Osteocyte (in vitro differentiated cells): Measurements from ENCODE around the gene PPIL6. TPM values are rescaled to one million over a fixed set of nuclear protein-coding genes. Genes with fewer than 3 reads are reported as not detected.

Experiments
- DNase-seq: peaks from one replicate; pipeline ENCODE4 v3.0.0; 2021; ENCODE audit warnings: mixed read lengths; ENCODE audit not compliant: unreplicated experiment; ENCODE audit errors: extremely low spot score
- H3K27ac Mint-ChIP-seq: one replicate; pipeline ENCODE4 v1.8.0; 2021; ENCODE audit warnings: mild to moderate bottlenecking, mixed read lengths; ENCODE audit not compliant: unreplicated experiment
- H3K27me3 Mint-ChIP-seq: one replicate; pipeline ENCODE4 v1.8.0; 2021; ENCODE audit warnings: mixed read lengths; ENCODE audit not compliant: unreplicated experiment
- H3K36me3 Mint-ChIP-seq: one replicate; pipeline ENCODE4 v1.8.0; 2021; ENCODE audit warnings: mixed read lengths; ENCODE audit not compliant: unreplicated experiment
- H3K4me1 Mint-ChIP-seq: one replicate; pipeline ENCODE4 v1.8.0; 2021; ENCODE audit warnings: mixed read lengths; ENCODE audit not compliant: unreplicated experiment
- H3K4me3 Mint-ChIP-seq: one replicate; pipeline ENCODE4 v1.8.0; 2021; ENCODE audit warnings: mild to moderate bottlenecking, moderate library complexity, mixed read lengths; ENCODE audit not compliant: unreplicated experiment
- H3K9me3 Mint-ChIP-seq: one replicate; pipeline ENCODE4 v1.8.0; 2021; ENCODE audit warnings: mixed read lengths; ENCODE audit not compliant: unreplicated experiment
- total RNA-seq: library from RNA; stranded (reverse); gene quantifications from 2 replicates; pipeline ENCODE4 v1.2.1, GENCODE V29; 2021
- TF ChIP-seq, protein P1 (sequence below): fragments of 200-600 bp; sonication (generic); IDR thresholded peaks from 2 replicates; pipeline ENCODE4 v1.5.0; 2021; ENCODE audit warnings: antibody characterized with exemption, mild to moderate bottlenecking, moderate library complexity

The PPIL6 gene
- total RNA-seq, 1 donor from 2014 or later, result 1.9 TPM

DNA sequence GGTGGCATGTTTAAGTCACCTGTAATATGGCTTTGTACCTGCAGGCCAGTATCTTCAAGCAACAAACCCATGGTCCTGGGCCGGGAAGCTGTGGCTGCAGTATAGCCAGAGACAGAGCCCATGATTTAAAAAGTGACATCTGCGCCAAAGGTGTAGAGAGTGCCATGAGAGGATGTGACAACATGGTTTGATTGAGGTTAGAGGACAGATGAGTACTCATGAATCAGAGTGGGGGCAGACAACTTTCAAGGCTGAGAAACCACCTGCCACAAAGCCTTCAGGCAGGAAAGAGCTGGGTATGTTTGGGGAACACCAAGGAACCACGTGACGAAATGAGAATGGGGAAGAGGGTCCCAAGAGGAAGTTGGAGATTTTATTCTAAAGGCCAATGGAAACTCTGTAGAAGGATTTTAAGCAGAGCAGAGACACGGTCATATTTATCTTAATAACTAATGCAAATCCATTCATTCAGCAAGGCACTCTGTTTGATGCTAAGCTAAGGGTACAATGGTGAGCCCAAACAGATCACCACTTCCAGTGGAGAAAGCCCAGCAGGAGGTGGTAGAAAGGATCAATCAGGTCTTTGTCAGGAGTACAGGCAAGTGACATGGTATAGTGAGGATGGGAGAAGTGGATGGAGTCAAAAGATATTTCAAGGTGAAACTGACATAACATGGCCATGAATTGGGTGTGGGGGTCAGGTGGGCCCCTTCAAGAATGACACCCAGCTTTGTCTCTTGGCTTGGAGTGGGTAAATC is 18.5 kb upstream of the PPIL6 start:
- Mint-ChIP-seq H3K27ac (no peak overlapping the region), H3K27me3 (no peaks in the 10 kb centered on the region), H3K36me3 (peaks cover 12% of the 10 kb centered on the region), H3K4me3 (no peak overlapping the region), H3K9me3 (no peaks in the 10 kb centered on the region), H3K4me1 (peaks cover 16% of the 10 kb centered on the region)
- DNase-seq, result no peak
- TF ChIP-seq, protein P1, sequence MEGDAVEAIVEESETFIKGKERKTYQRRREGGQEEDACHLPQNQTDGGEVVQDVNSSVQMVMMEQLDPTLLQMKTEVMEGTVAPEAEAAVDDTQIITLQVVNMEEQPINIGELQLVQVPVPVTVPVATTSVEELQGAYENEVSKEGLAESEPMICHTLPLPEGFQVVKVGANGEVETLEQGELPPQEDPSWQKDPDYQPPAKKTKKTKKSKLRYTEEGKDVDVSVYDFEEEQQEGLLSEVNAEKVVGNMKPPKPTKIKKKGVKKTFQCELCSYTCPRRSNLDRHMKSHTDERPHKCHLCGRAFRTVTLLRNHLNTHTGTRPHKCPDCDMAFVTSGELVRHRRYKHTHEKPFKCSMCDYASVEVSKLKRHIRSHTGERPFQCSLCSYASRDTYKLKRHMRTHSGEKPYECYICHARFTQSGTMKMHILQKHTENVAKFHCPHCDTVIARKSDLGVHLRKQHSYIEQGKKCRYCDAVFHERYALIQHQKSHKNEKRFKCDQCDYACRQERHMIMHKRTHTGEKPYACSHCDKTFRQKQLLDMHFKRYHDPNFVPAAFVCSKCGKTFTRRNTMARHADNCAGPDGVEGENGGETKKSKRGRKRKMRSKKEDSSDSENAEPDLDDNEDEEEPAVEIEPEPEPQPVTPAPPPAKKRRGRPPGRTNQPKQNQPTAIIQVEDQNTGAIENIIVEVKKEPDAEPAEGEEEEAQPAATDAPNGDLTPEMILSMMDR, result no peak

DNA sequence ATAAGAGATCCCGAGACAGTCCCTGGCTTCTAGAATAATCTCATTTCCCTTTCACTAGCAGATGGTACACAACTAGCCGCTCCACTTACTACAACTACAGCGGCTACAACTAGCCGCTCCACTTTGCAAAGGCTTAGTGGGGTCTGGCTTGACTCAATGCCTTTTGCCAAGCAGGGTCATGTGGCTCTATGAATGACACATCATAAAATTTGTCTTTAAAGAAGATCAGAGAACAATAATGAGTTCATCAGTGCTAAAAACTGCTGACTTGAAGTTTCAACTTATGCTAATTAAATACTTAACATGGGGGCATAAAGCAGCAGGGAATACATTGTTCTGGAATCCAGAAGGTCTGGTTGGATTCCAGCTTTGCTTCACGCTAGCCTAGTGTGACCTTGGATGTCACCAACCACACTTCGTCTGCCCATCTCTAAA is 17.2 kb upstream of the PPIL6 start:
- Mint-ChIP-seq H3K27ac (peak overlapping the region; percentile 24), H3K4me1 (peaks cover 20% of the 10 kb centered on the region), H3K36me3 (peaks cover 10% of the 10 kb centered on the region), H3K4me3 (peak overlapping the region; percentile 7), H3K27me3 (no peaks in the 10 kb centered on the region), H3K9me3 (no peaks in the 10 kb centered on the region)
- TF ChIP-seq, protein P1, result no peak
- no peak for DNase-seq

DNA sequence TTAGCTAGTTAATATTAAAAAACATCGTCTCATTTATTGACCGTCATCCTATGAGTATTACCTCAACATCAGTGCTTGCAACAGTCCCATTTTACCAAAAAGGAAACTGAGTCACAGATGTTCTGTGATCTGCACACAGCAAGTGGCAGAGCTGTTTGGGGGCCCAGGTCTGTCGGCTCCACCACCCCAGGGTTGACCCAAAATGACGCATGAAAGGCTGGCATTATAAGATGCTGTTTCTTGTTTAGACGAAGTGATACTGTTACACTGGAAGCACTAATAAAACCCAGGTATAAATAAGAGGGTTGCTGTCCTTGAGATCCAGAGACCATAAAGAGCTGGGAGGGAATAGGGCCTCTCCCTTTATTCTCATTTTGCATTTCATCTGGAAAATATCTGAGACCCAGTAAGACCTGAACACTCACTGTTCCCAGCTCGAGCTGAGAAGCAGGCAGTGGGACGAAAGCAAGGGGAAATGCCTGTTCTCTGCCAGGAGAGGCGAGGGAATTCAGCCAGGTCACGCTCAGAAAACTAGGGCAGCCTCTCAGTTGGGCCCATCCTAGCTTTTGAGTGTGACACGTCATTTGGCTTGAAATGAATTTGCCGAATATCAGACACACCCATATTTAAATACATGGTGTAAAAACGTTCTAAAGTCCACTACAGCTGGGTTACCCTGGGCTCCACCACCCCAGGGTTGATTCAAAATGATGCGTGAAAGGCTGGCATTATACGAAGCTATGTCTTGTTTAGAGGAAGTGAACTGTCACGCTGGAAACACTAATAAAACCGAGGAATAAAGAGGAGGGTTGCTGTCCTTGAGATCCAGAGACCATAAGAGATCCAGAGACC is 16.5 kb upstream of the PPIL6 start:
- Mint-ChIP-seq H3K4me1 (peaks cover 20% of the 10 kb centered on the region), H3K36me3 (peaks cover 4% of the 10 kb centered on the region), H3K9me3 (no peaks in the 10 kb centered on the region), H3K27ac (peak overlapping the region; percentile 24), H3K27me3 (no peaks in the 10 kb centered on the region), H3K4me3 (peak overlapping the region; percentile 69)
- DNase-seq, result no peak
- TF ChIP-seq, protein P1, result no peak

DNA sequence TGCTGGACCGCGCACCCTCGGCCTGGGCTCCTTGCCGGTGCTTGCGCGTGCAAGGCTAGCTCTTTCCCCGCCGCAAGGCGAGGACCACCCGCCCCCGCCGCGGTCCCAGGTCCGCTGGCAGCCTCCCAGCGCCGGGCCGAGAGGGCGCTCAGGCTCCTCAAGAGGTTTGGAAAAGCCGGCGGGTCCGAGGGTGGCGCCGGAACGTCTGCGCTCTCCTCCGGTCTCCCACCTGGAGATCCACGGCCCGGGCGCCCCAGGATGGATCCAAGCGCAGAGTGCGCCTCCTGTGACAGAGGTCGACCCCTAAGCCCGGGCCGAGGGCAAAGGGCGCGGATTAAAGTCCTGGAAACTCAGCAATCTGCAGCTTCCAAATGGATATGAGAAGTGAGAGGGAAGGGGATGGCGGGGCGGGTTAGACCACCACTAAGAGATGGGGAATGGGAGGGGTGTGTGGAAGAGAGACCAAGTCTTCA is 15.7 kb upstream of the PPIL6 start:
- Mint-ChIP-seq H3K9me3 (no peaks in the 10 kb centered on the region), H3K4me1 (peaks cover 20% of the 10 kb centered on the region), H3K4me3 (peak overlapping the region; percentile 69), H3K36me3 (peaks cover 1% of the 10 kb centered on the region), H3K27ac (no peak overlapping the region), H3K27me3 (no peaks in the 10 kb centered on the region)
- DNase-seq, result peak; percentile 83
- TF ChIP-seq, protein P1, result no peak
